Mucosa of rectum (tissue), 2 donors: Measurements from ENCODE around the gene TNFAIP8L2.
A peak's percentile ranks its signal among the peaks of the same experiment; 100 is the strongest.
"Not testable (repeated sequence)": the region's sequence is repeated elsewhere in the genome, so short reads cannot be mapped to it uniquely, and the experiment has no call there.

Experiments
- H3K27ac ChIP-seq, 2 donors: one replicate each; pipeline ENCODE4 v1.7.0; 2013; ENCODE audit warnings: inconsistent platforms in 2 of 2, low read depth in 2 of 2, low read length in 2 of 2
- H3K27me3 ChIP-seq, 2 donors: one replicate each; pipeline ENCODE4 v1.7.0; 2013; ENCODE audit warnings: low read length in 2 of 2; ENCODE audit not compliant: control insufficient read depth in 2 of 2, insufficient read depth in 2 of 2
- H3K36me3 ChIP-seq, 2 donors: one replicate each; pipeline ENCODE4 v1.7.0; 2013; ENCODE audit warnings: low read length in 2 of 2; ENCODE audit not compliant: control insufficient read depth in 2 of 2, insufficient read depth in 2 of 2
- H3K4me1 ChIP-seq, 2 donors: one replicate each; pipeline ENCODE4 v1.7.0; 2013; ENCODE audit warnings: low read length in 2 of 2, mild to moderate bottlenecking in 1 of 2; ENCODE audit not compliant: control insufficient read depth in 2 of 2, insufficient read depth in 2 of 2
- H3K4me3 ChIP-seq, 2 donors: one replicate each; pipeline ENCODE4 v1.7.0; 2013; ENCODE audit warnings: low read length in 2 of 2
- H3K9ac ChIP-seq, 2 donors: one replicate each; pipeline ENCODE4 v1.7.0; 2013; ENCODE audit warnings: low read length in 2 of 2, low read depth in 1 of 2, mild to moderate bottlenecking in 1 of 2
- H3K9me3 ChIP-seq, 2 donors: one replicate each; pipeline ENCODE4 v1.7.0; 2013; ENCODE audit warnings: low read length in 2 of 2; ENCODE audit not compliant: control insufficient read depth in 2 of 2
- donor health status: healthy.
- donor health status: Normal muscosa, but diverticular disease.

The TNFAIP8L2 gene

GRCh38 chr1:151198254-151199127 lies 42.0 kb downstream of the TNFAIP8L2 start, which contains the start of gene PIP5K1A:
Gene PIP5K1A, plus strand, starts transcription at chr1:151198552. Its CDS starts 445 bp downstream, at chr1:151198997.
- no peaks in the 10 kb centered on the region for H3K9me3 ChIP-seq
- H3K4me3 ChIP-seq = peak within 1 kb of the TSS; percentile 86 to 97
- H3K27me3 ChIP-seq = no peaks in the 10 kb centered on the region
- H3K27ac ChIP-seq = peak within 1 kb of the TSS; percentile 92 to 93
- peak within 1 kb of the TSS; percentile 94 to 96 for H3K9ac ChIP-seq
- H3K36me3 ChIP-seq = peaks cover 0 to 5% of the 10 kb centered on the region in 2 donors
- H3K4me1 ChIP-seq = peaks cover 19% of the 10 kb centered on the region in 2 donors

- Histone ChIP-seq H3K27ac (peak overlapping the region; percentile 92 to 93), H3K4me3 (peak overlapping the region; percentile 86 to 97), H3K4me1 (peaks cover 19% of the 10 kb centered on the region in 2 donors), H3K27me3 (no peaks in the 10 kb centered on the region), H3K9ac (peak overlapping the region; percentile 94 to 96), H3K36me3 (peaks cover 0 to 5% of the 10 kb centered on the region in 2 donors), H3K9me3 (no peaks in the 10 kb centered on the region)
Observed at GRCh38 chr1:151199873-151200581, 43.6 kb downstream of the TNFAIP8L2 start.

DNA sequence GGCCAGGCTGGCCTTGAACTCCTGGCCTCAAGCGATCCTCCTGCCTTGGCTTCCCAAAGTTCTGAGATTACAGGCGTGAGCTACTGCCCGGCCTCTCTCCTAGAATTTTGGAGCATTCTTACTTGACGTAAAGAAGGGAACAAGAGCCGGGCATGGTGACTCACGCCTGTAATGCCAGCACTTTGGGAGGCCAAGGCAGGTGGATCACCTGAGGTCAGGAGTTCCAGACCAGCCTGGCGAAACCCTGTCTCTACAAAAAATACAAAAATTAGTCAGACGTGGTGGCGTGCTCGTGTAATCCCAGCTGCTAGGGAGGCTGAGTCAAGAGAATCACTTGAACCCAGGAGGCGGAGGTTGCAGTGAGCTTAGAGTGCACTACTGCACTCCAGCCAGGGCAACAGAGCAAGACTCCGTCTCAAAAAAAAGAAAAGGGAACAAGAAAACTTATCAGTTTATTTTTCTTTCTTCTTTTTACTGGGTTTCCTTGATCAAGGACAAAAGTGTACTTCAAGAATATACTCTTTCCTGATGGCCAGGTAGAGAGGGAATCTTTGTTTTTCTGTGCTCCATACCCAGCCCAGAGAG lies 49.0 kb downstream of the TNFAIP8L2 start:
- H3K9me3 ChIP-seq, H3K27me3 ChIP-seq, H3K4me1 ChIP-seq, H3K27ac ChIP-seq, H3K9ac ChIP-seq, H3K4me3 ChIP-seq, H3K36me3 ChIP-seq: not testable (repeated sequence)
